C4-2B (cell line): ENCODE data around the gene ITGA6.

Experiments used
- CTCF ChIP-seq: fragments of 450-650 bp; conservative IDR thresholded peaks from 2 replicates; pipeline ENCODE4 v1.5.1; 2017; ENCODE audit warnings: mild to moderate bottlenecking
- ZFX ChIP-seq: fragments of 450-650 bp; IDR thresholded peaks from 2 replicates; pipeline ENCODE4 v1.6.1; 2017

GRCh38 chr2:172510088-172510487, 82.7 kb downstream of the ITGA6 start:
- TF ChIP-seq CTCF: no peak
- no peak for TF ChIP-seq ZFX
